CD4-positive, alpha-beta memory T cell (primary cell): ENCODE measurements around the gene THOC6. TPM values are rescaled to one million over a fixed set of nuclear protein-coding genes. Genes with fewer than 3 reads are reported as not detected.

Source experiments
- CTCF ChIA-PET: fragments of 350-600 bp; sonication (Branson Sonifier 250); formaldehyde crosslinking; loops from one replicate; lab custom pipeline; 2021; ENCODE audit warnings: inconsistent platforms; ENCODE audit not compliant: partially characterized antibody; lab: Charles Lee
- POLR2A ChIA-PET: fragments of 350-600 bp; sonication (Branson Sonifier 250); formaldehyde crosslinking; loops from one replicate; lab custom pipeline; 2021; ENCODE audit not compliant: partially characterized antibody; lab: Charles Lee
- DNase-seq, 5 donors: peaks; one replicate each; pipeline versions ENCODE4 v3.0.0 to v3.0.0-alpha.2; 2020 to 2022; ENCODE audit warnings: mixed read lengths in 1 of 5
- H3K27ac ChIP-seq: one replicate; pipeline ENCODE4 v1.7.0; 2013; ENCODE audit warnings: low read depth, low read length
- H3K27me3 ChIP-seq: 2 replicates; pipeline ENCODE4 v1.7.0; 2013; ENCODE audit warnings: mild to moderate bottlenecking, low read length, moderate library complexity; ENCODE audit not compliant: insufficient read depth
- H3K36me3 ChIP-seq: 2 replicates; pipeline ENCODE4 v1.7.0; 2013; ENCODE audit warnings: mild to moderate bottlenecking, low read length, moderate library complexity; ENCODE audit not compliant: insufficient read depth
- H3K4me1 ChIP-seq: 2 replicates; pipeline ENCODE4 v1.7.0; 2013; ENCODE audit warnings: mild to moderate bottlenecking, low read length, moderate library complexity; ENCODE audit not compliant: insufficient read depth
- H3K4me3 ChIP-seq, 2 donors: one replicate each; pipeline ENCODE4 v1.7.0; 2013; ENCODE audit warnings: low read length in 2 of 2, mild to moderate bottlenecking in 1 of 2
- H3K9me3 ChIP-seq, 2 donors: one replicate each; pipeline ENCODE4 v1.7.0; 2013; ENCODE audit warnings: low read length in 2 of 2, control low read depth in 1 of 2; ENCODE audit not compliant: control insufficient read depth in 1 of 2
- H3K27ac Mint-ChIP-seq, 7 donors: one replicate each; pipeline ENCODE4 v1.8.0; 2020 to 2021; ENCODE audit warnings: mixed read lengths in 7 of 7, mild to moderate bottlenecking in 6 of 7, inconsistent platforms in 3 of 7, moderate library complexity in 3 of 7
- H3K27me3 Mint-ChIP-seq, 2 donors: one replicate each; pipeline ENCODE4 v1.8.0; 2020 to 2021; ENCODE audit warnings: mixed read lengths in 2 of 2
- H3K36me3 Mint-ChIP-seq, 2 donors: one replicate each; pipeline ENCODE4 v1.8.0; 2020 to 2021; ENCODE audit warnings: mixed read lengths in 2 of 2, inconsistent platforms in 1 of 2, mild to moderate bottlenecking in 1 of 2
- H3K4me1 Mint-ChIP-seq, 4 donors: one replicate each; pipeline ENCODE4 v1.8.0; 2020 to 2021; ENCODE audit warnings: mixed read lengths in 4 of 4, mild to moderate bottlenecking in 1 of 4
- H3K4me3 Mint-ChIP-seq, 8 donors: one replicate each; pipeline ENCODE4 v1.8.0; 2020 to 2021; ENCODE audit warnings: mixed read lengths in 8 of 8, mild to moderate bottlenecking in 7 of 8, moderate library complexity in 6 of 8, inconsistent platforms in 3 of 8
- H3K9me3 Mint-ChIP-seq, 8 donors: one replicate each; pipeline ENCODE4 v1.8.0; 2020 to 2021; ENCODE audit warnings: mixed read lengths in 8 of 8, mild to moderate bottlenecking in 5 of 8, inconsistent platforms in 3 of 8, moderate library complexity in 1 of 8
- intact Hi-C: fragments of 100-400 bp; cut with micrococcal nuclease; formaldehyde crosslinking; loops from one replicate; pipeline ENCODE4 v1.15.1; 2023
- polyA plus RNA-seq, 2 donors: library from polyadenylated mRNA; unstranded; fragments of 300-500 nt; fragmentation: Illumina TruSeq; gene quantifications; one replicate each; pipeline ENCODE4 v1.2.3, GENCODE V29; 2021
- total RNA-seq, 2 experiments: library from RNA; stranded (reverse); gene quantifications; one replicate each; pipeline ENCODE4 v1.2.3, GENCODE V29; 2021

Gene THOC6
- total and polyA plus RNA-seq, 4 experiments from 2014 or later: 18.4 to 48.8 (median 32.0) TPM

GRCh38 chr16:3020247-3020603 is 3.6 kb upstream of the THOC6 start, which contains the start of gene TNFRSF12A:
TSS of gene TNFRSF12A (plus strand) at chr16:3020368. CDS start at chr16:3020398, 30 bp downstream.
- intact Hi-C loops: loop anchor here (1.0 to 10.0 kb wide), 3 partner anchors 8 to 115 kb away; no protein-coding TSS in a partner anchor
- peak within 1 kb of the TSS; percentile 90 for H3K27ac ChIP-seq
- Mint-ChIP-seq H3K36me3 (peaks cover 3 to 12% of the 10 kb centered on the region in 2 donors), H3K27ac (peak within 1 kb of the TSS; percentile 80 to 99 (median 89)), H3K4me1 (peaks cover 19 to 60% (median 39%) of the 10 kb centered on the region in 4 donors), H3K9me3 (no peaks in the 10 kb centered on the region), H3K4me3 (peak within 1 kb of the TSS; percentile 84 to 97 (median 90)), H3K27me3 (peaks cover 0 to 2% of the 10 kb centered on the region in 2 donors)
- peak; percentile 51 to 65 (median 55) for DNase-seq
- no peaks in the 10 kb centered on the region for H3K9me3 ChIP-seq
- ChIA-PET POLR2A (interaction anchor here (0.8 to 5.9 kb wide), 17 partner anchors 10 to 150 kb away, joined by 3 to 89 read pairs (median 4); partner anchors contain the start of gene ZNF213), CTCF (interaction anchor here (1.8 to 18.6 kb wide), 4 partner anchors 8 to 55 kb away, joined by 4 to 444 read pairs (median 28); partner anchors contain the start of gene CLDN9)
- H3K27me3 ChIP-seq: no peaks in the 10 kb centered on the region
- peaks cover 51% of the 10 kb centered on the region for H3K4me1 ChIP-seq
- no peaks in the 10 kb centered on the region for H3K36me3 ChIP-seq
- H3K4me3 ChIP-seq: peak within 1 kb of the TSS; percentile 30 to 59

- Mint-ChIP-seq H3K9me3 (no peaks in the 10 kb centered on the region), H3K4me3 (peak overlapping the region; percentile 84 to 97 (median 86)), H3K36me3 (peaks cover 3 to 12% of the 10 kb centered on the region in 2 donors), H3K27me3 (peaks cover 0 to 2% of the 10 kb centered on the region in 2 donors), H3K4me1 (peaks cover 19 to 60% (median 39%) of the 10 kb centered on the region in 4 donors), H3K27ac (peak overlapping the region; percentile 80 to 99 (median 89))
- DNase-seq: peak in 4 of 5 donors; percentile 31 to 90 (median 44)
- no peaks in the 10 kb centered on the region for H3K27me3 ChIP-seq
- peaks cover 51% of the 10 kb centered on the region for H3K4me1 ChIP-seq
- no peaks in the 10 kb centered on the region for H3K9me3 ChIP-seq
- peak overlapping the region; percentile 30 to 59 for H3K4me3 ChIP-seq
- POLR2A ChIA-PET: interaction anchor here (0.8 to 5.9 kb wide), 19 partner anchors 10 to 149 kb away, joined by 3 to 89 read pairs (median 3); partner anchors contain the start of gene ZNF213
- CTCF ChIA-PET: interaction anchor here (1.8 to 18.6 kb wide), 5 partner anchors 7 to 109 kb away, joined by 4 to 444 read pairs (median 22); partner anchors contain the start of gene CLDN9
- intact Hi-C loops: loop anchor here (1.0 to 10.0 kb wide), 3 partner anchors 7 to 116 kb away; no protein-coding TSS in a partner anchor
- H3K36me3 ChIP-seq: peaks cover 4% of the 10 kb centered on the region
- peak overlapping the region; percentile 90 for H3K27ac ChIP-seq
Observed at GRCh38 chr16:3020604-3021448, 3.0 kb upstream of the THOC6 start.

- H3K4me1 ChIP-seq: peaks cover 51% of the 10 kb centered on the region
- intact Hi-C loops: loop anchor here (2.0 to 10.0 kb wide), 2 partner anchors 19 to 117 kb away; no protein-coding TSS in a partner anchor
- Mint-ChIP-seq H3K9me3 (no peaks in the 10 kb centered on the region), H3K36me3 (peaks cover 3 to 19% of the 10 kb centered on the region in 2 donors), H3K27me3 (peaks cover 0 to 2% of the 10 kb centered on the region in 2 donors), H3K27ac (peak overlapping the region; percentile 85 to 99 (median 89)), H3K4me1 (peaks cover 19 to 65% (median 41%) of the 10 kb centered on the region in 4 donors), H3K4me3 (peak overlapping the region; percentile 79 to 97 (median 86))
- H3K27me3 ChIP-seq: no peaks in the 10 kb centered on the region
- no peaks in the 10 kb centered on the region for H3K9me3 ChIP-seq
- CTCF ChIA-PET: interaction anchor here (1.5 to 18.6 kb wide), 6 partner anchors 9 to 150 kb away, joined by 3 to 444 read pairs (median 13); partner anchors contain the start of gene CLDN9
- peaks cover 12% of the 10 kb centered on the region for H3K36me3 ChIP-seq
- POLR2A ChIA-PET: interaction anchor here (0.5 to 5.9 kb wide), 17 partner anchors 9 to 244 kb away, joined by 3 to 89 read pairs (median 3); partner anchors contain the start of gene ZNF213
- peak overlapping the region; percentile 90 for H3K27ac ChIP-seq
- peak; percentile 54 to 94 (median 62) for DNase-seq
- peak overlapping the region in 1 of 2 donors; percentile 59 for H3K4me3 ChIP-seq
Observed at GRCh38 chr16:3021449-3022207, 2.2 kb upstream of the THOC6 start.

- Mint-ChIP-seq H3K9me3 (no peaks in the 10 kb centered on the region), H3K27ac (peak overlapping the region; percentile 87 to 99 (median 89)), H3K36me3 (peaks cover 3 to 20% of the 10 kb centered on the region in 2 donors), H3K27me3 (peaks cover 0 to 2% of the 10 kb centered on the region in 2 donors), H3K4me1 (peaks cover 19 to 66% (median 41%) of the 10 kb centered on the region in 4 donors), H3K4me3 (peak overlapping the region; percentile 38 to 97 (median 90))
- H3K4me3 ChIP-seq: peak overlapping the region in 1 of 2 donors; percentile 3
- intact Hi-C loops: loop anchor here (10.0 kb wide), 1 partner anchor 117 kb away; no protein-coding TSS in a partner anchor
- H3K27me3 ChIP-seq: no peaks in the 10 kb centered on the region
- H3K36me3 ChIP-seq: peaks cover 18% of the 10 kb centered on the region
- peak overlapping the region; percentile 90 for H3K27ac ChIP-seq
- ChIA-PET POLR2A (interaction anchor here (0.5 to 5.9 kb wide), 9 partner anchors 8 to 136 kb away, joined by 3 to 89 read pairs (median 3); no protein-coding TSS in a partner anchor), CTCF (interaction anchor here (1.3 to 18.6 kb wide), 6 partner anchors 9 to 149 kb away, joined by 3 to 444 read pairs (median 13); partner anchors contain the start of gene CLDN9)
- DNase-seq: peak; percentile 39 to 93 (median 47)
- H3K9me3 ChIP-seq: no peaks in the 10 kb centered on the region
- H3K4me1 ChIP-seq: peaks cover 51% of the 10 kb centered on the region
Observed at GRCh38 chr16:3022208-3022683, 1.6 kb upstream of the THOC6 start.

- peaks cover 19 to 66% (median 43%) of the 10 kb centered on the region in 4 donors for H3K4me1 Mint-ChIP-seq
- peaks cover 0 to 2% of the 10 kb centered on the region in 2 donors for H3K27me3 Mint-ChIP-seq
- CTCF ChIA-PET: interaction anchor here (1.3 to 18.6 kb wide), 6 partner anchors 8 to 149 kb away, joined by 3 to 444 read pairs (median 13); partner anchors contain the start of gene CLDN9
Observed at GRCh38 chr16:3022684-3023414, 986 bp upstream of the THOC6 start.

More at GRCh38 chr16:3022684-3023414, 986 bp upstream of the THOC6 start:
- peaks cover 20% of the 10 kb centered on the region for H3K36me3 ChIP-seq
- no peaks in the 10 kb centered on the region for H3K9me3 ChIP-seq
- peak overlapping the region in 1 of 2 donors; percentile 85 for H3K4me3 ChIP-seq
- Mint-ChIP-seq H3K9me3 (no peaks in the 10 kb centered on the region), H3K4me3 (peak overlapping the region; percentile 87 to 97 (median 93)), H3K27ac (peak overlapping the region; percentile 85 to 99 (median 92)), H3K36me3 (peaks cover 3 to 22% of the 10 kb centered on the region in 2 donors)
- POLR2A ChIA-PET: interaction anchor here (0.6 to 5.9 kb wide), 11 partner anchors 8 to 136 kb away, joined by 3 to 89 read pairs (median 6); partner anchors contain the start of genes MMP25, PKMYT1 and ZNF213
- intact Hi-C loops: loop anchor here (10.0 kb wide), 1 partner anchor 118 kb away; no protein-coding TSS in a partner anchor
- DNase-seq: peak in 1 of 5 donors; percentile 60
- H3K4me1 ChIP-seq: peaks cover 52% of the 10 kb centered on the region
- H3K27me3 ChIP-seq: no peaks in the 10 kb centered on the region
- peak overlapping the region; percentile 90 for H3K27ac ChIP-seq
